ENCODE measurements around the gene IFNA5.

IFNA5 gene

DNA sequence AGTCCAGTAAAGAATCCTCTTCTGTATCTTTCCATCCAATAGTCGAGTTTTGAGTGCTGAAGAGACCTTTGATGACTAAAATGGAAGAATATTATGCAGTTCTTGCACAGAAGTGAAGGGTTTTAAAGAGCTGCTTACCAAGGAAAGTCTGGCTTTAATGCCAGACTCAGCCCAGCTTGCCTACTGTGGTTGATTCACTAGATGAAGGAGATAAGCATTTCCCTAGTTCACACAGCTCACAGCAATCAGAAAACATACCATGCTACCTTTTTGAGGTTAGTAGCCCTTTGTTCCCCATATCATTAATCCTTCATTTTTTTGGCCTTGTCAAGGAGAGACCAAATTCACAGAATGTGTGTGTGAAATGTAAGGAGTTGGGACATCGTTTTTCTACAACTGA lies 15.3 kb downstream of the IFNA5 start:
- no peak for DNase-seq

DNA sequence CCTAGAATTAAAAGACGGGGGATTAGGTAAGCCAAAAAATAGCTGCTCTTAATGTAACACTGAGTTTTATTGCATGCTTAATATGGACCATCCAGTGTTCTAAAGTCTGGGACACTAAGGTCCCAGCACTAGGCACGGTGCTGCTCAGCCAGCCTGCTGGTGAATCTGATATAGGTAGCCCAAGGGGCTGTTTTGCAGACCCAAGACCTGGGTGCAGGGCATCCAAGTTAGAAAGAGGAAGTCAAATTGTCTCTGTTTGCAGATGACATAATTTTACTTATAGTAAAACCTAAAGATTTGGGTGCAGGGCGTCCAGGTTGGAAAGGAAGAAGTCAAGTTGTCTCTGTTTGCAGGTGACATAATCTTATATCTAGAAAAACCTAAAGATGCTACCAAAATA lies 17.8 kb downstream of the IFNA5 start:
- no peak for DNase-seq

DNA sequence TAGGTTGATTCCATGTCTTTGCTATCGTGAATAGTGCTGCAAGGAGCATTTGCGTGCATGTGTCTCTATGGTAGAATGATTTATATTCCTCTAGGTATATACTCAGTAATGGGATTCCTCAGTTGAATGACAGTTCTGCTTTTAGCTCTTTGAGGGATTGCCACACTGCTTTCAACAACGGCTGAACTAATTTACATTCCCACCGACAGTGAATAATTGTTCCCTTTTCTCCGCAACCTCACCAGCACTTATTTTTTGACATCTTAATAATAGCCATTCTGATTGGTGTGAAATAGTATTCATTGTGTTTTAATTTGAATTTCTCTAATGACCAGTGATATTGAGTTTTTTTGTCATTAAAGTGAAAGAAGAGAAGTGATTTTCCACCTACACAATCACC lies 18.5 kb downstream of the IFNA5 start:
- DNase-seq: no peak

DNA sequence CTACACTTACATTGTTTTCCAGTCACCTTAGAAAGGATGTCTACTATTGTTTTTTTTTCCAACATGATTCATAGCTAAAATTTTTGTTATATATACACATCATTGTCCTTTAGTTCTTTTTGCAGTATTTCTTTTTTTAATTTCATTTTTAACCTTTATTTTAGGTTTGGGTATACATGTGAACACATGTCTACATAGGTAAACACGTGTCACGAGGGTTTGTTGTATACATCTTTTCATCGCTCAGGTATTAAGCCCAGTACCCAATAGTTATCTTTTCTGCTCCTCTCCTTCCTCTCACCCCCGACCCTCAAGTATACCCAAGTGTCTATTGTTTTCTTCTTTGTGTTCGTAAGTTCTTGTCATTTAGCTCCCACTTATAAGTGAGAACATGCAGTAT lies 19.0 kb downstream of the IFNA5 start:
- no peak for DNase-seq

DNA sequence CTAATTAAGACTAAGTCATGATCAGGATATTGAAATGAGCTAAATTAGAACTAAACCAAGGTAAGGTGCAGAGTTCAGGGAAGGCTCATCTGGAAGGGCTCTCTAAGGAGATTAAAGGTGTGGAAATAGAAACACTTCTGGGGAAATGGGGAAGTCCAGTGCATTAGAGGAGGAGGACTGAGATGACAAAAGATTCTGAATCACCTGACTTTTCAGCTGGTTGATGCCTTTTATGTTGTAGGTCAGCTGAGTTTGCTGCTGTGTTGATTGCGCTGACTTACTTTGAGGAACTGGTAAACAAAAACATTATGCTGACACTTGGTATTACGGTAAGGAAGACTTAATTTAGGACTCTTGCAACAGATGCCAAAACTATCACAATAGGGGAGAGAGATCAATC lies 23.8 kb downstream of the IFNA5 start:
- no peak for DNase-seq

GRCh38 chr9:21268347-21268657 lies 36.8 kb downstream of the IFNA5 start:
- no peak for DNase-seq

- no peak for DNase-seq
Measured at GRCh38 chr9:21267485-21268346, 37.4 kb downstream of the IFNA5 start.

DNA sequence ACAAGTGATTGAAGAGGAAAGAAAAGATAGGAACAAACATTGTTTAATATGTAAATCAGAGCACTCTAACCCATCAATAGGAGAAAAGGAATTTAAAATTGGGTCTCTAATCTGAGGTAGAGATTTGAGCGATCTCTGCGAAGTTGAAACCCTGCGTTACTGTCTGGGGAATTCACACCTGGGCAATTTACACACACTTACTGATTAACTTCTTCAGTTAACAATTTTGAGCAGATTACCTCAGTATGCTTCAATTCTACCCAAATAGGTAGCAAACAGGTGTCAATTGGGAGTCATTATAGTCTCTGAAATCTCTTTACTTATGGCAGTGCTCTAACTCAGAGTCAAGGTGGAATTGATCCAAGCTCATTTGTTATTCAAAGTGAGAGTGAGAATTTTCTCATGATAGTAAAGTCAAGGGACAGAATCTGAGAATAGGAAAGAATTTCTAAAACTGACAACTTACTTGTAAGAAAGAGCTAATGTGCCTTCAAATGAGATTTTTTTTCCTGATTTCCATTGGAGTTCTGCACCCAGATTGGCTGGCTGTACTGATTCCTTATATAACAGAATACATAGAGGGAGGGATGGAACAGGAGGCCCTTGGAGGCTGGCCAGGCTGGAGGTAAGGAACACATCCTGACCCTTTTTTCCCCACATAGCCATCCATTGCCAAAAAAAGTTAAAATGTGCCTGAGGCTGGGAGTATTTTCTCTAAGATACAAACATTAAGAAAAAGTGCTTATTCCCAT lies 38.2 kb downstream of the IFNA5 start:
- DNase-seq: no peak

GRCh38 chr9:21265421-21266189 lies 39.5 kb downstream of the IFNA5 start:
- DNase-seq: no peak

DNA sequence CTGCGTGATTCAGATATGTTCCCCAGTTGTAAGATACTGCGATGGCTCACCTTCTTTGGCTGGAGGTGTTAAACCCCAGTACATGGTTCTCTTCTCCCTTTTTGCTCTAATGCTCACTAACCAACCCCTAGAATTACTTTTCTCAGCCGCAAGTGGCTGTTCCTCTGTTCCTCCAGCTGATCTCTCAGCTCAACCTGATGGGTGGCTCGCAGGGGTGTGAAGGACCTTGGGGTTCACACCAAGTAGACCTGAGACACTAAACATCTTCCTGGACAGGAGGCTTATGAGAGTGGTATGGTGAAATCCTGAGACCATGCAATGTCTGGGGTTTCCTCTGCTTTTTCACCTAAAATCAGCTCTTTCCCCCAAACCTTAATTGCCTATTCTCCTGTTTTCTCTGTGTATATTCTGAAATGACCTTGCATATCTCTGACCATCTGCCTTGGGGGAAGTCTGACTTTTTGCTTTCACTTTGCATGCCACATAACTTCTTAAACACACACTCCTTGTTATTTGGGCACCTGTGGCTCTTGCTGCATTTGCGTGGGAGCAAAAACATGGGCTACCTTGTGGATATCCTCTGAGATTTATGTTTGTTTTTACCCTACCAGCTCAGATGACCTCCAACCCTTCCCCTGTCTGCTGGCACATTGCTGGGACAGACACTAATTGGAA lies 49.4 kb downstream of the IFNA5 start:
- no peak for DNase-seq

Measured in activated CD8-positive, alpha-beta memory T cell treated with anti-CD3 and anti-CD28 coated beads, Interleukin-2, amount 50 U/mL, for 4 hours (primary cell).